Activated T-cell treated with anti-CD3 and anti-CD28 coated beads for 1 hour (primary cell): ENCODE data around the gene RNF17.

Source experiments
- DNase-seq: peaks from one replicate; pipeline ENCODE4 v3.0.0-alpha.2; 2020; ENCODE audit warnings: low read depth

RNF17 gene

GRCh38 chr13:24899601-24900000 is 135.6 kb downstream of the RNF17 start:
- DNase-seq: no peak

GRCh38 chr13:24900507-24900906 is 136.5 kb downstream of the RNF17 start:
- no peak for DNase-seq

- DNase-seq: no peak
Observed at GRCh38 chr13:24905242-24905641, 141.3 kb downstream of the RNF17 start.

- no peak for DNase-seq
Observed at GRCh38 chr13:24906268-24906667, 142.3 kb downstream of the RNF17 start.

- DNase-seq: no peak
Observed at GRCh38 chr13:24910502-24911132, 146.6 kb downstream of the RNF17 start.

- DNase-seq: no peak
Observed at GRCh38 chr13:24911133-24911908, 147.4 kb downstream of the RNF17 start.

- DNase-seq: no peak
Observed at GRCh38 chr13:24916464-24916863, 152.5 kb downstream of the RNF17 start.

- no peak for DNase-seq
Observed at GRCh38 chr13:24921003-24921402, 157.0 kb downstream of the RNF17 start.

GRCh38 chr13:24921881-24922280 is 157.9 kb downstream of the RNF17 start:
- DNase-seq: no peak

- DNase-seq: no peak
Observed at GRCh38 chr13:24922387-24922744, 158.4 kb downstream of the RNF17 start.

- DNase-seq: peak; percentile 89
Observed at GRCh38 chr13:24922745-24923591, 159.0 kb downstream of the RNF17 start.

GRCh38 chr13:24925318-24926231 is 161.6 kb downstream of the RNF17 start:
- DNase-seq: no peak

GRCh38 chr13:24927810-24928404 is 163.9 kb downstream of the RNF17 start:
- DNase-seq: no peak

GRCh38 chr13:24929196-24929595 is 165.2 kb downstream of the RNF17 start:
- no peak for DNase-seq
